HG02678 (cell line): Measurements from ENCODE around the gene RGL4.
"Not testable (repeated sequence)": the region's sequence is repeated elsewhere in the genome, so short reads cannot be mapped to it uniquely, and the experiment has no call there.

Experiments
- ATAC-seq: cut with Tn5 transposase; IDR thresholded peaks from one replicate; pipeline ENCODE4 v1.9.1; 2021; ENCODE audit warnings: mild to moderate bottlenecking, moderate library complexity; ENCODE audit not compliant: unreplicated experiment

RGL4 gene

DNA sequence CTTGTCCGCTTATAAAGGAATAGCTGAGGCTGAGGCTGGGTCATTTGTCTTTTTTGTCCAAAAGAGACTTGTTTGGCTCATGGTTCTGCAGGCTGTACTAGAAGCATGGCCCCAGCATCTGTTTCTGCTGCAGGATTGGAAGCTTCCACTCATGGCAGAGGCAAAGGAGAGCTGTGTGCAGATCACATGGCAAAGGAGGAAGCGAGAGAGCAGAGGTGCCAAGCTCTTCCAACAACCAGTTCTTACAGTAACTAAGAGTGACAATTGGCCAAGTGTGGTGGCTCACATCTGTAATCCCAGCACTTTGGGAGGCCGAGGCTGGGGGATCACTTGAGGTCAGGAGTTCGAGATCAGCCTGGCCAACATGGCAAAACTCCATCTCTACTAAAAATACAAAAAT lies 37.3 kb downstream of the RGL4 start:
- not testable (repeated sequence) for ATAC-seq

DNA sequence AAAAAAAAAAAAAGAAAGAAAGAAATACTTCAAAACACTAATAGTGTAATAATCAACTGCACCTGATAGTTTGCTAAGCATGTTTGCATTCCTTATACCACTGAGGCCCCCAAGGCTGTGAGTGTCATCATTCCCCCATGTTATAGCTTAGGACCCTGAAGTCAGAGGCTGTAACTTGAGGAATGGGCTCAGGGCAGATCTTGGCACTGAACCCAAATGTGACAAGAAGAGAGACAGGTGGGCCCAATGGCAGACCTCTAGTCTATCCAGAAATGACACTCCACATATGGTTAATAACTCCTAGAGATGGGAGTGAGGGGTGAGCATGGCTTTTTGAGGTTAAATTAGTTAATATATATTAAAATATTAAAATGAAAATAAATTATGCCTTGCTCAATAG lies 46.9 kb downstream of the RGL4 start:
- ATAC-seq = no peak

DNA sequence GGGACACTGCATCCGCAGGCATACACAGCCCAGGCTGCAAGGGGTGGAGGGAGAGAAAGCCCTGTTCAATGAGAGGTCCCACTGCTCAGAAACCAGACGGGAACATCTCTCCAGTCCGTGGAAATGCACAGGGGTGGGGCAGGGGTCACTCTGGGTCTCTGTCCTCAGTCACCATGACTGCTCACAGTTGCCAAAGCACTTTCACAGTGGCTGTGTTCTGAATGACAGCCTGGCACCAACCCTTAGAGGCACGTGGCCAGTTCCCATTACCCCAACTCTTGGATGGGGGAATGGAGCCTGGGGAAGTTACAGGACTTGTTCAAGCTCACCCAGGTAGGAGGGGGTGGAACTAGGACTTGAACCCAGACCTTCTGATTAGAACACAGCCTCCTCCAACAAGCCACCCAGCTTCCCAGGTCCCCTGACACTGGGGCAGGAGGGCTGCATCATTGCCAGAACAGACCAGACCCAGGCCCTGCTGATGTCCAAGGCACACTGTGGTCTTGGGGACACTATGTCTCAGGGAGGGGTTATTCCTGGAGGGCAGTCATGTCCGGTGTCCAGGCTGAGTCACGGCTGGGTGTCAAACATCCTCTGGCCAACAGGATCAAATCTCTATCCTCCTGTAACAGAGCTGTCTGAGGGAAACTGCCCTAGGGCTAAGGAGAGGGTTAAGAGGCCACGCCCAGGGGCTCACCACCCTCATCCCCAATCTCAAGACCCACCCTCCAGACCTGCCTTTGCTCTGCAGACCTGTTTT lies 51.9 kb downstream of the RGL4 start:
- ATAC-seq = no peak

- no peak for ATAC-seq
Observed at GRCh38 chr22:23743303-23743705, 52.5 kb downstream of the RGL4 start.

- ATAC-seq = no peak
Observed at GRCh38 chr22:23744001-23744400, 53.2 kb downstream of the RGL4 start.

- no peak for ATAC-seq
Observed at GRCh38 chr22:23744485-23744884, 53.7 kb downstream of the RGL4 start.

DNA sequence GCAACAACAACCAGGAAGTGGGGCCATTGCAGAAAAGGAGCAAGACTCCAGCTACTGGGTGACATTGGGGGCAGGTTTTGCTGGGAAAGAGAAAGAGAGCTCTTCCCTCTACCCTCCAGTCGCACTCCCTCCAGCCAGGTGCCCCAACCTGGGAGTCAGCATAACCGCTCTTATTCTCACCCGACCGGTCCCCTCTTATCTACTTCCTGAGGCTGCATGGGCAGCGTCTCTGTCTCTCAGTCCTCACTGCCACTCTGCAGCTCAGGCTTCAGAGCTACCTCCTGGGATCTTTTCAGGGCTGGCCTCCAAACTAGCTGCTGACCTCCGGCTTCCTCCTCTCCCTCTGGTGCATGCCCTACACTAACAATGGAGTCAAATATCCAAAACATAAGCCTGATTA lies 55.0 kb downstream of the RGL4 start:
- ATAC-seq = no peak
